H1 (cell line): ENCODE measurements around the gene MAN2A1. TPM values are rescaled to one million over a fixed set of nuclear protein-coding genes. Genes with fewer than 3 reads are reported as not detected.

Source experiments
- GTF2F1 ChIP-seq: IDR thresholded peaks from 2 replicates; pipeline ENCODE4 v1.6.1; 2012; ENCODE audit warnings: low read depth, low read length, improper control_type of control experiment, borderline replicate concordance
- SRF ChIP-seq: IDR thresholded peaks from 2 replicates; pipeline ENCODE4 v1.6.1; 2011; ENCODE audit warnings: mild to moderate bottlenecking, low read depth, low read length, moderate library complexity
- polyA plus RNA-seq, 7 experiments: library from polyadenylated mRNA; depleted of rRNA in 3 of 7; stranded (reverse) in 5 of 7; unstranded in 2 of 7; fragments of >200 nt in 5 of 7; fragments of 200-250 nt in 2 of 7; gene quantifications; 1 replicate in 5 of 7; 2 replicates in 1 of 7; 4 replicates in 1 of 7; pipeline versions ENCODE4 v1.2.1 to v1.2.3, GENCODE V29; 2011 to 2013; ENCODE audit warnings: missing spikeins in 2 of 7, mixed read lengths in 2 of 7
- total RNA-seq: library from RNA; stranded (reverse); fragmentation: NEBNext Ultra II Directional; extraction: Animal tissue kit (Norgen Biotek cat#: 25700); gene quantifications from 2 replicates; pipeline ENCODE4 v1.2.1, GENCODE V29; 2021

MAN2A1 gene
- total and polyA plus RNA-seq, 2 of the 8 experiments (the other 6 are each of a cell fraction or from before 2014, with no cell fraction given): 29.1 to 102 TPM

DNA sequence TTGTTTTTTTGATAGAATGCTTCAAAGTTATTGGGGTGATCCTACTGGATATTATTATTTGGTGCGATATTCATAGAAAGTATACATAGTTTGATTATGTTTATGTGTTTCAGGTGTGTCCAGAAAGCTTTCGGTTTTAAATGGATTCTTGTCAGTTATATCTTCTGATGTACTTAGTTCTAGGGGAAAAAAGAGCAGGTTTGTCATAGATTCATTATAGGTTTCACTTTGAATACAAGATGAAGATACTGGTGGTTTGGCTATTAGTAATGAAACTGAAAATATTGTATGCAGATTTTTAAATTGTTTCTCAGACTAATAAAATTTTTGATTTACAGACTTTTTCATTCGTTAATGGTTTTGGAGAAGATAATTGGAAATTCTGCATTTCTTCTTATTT lies 98.9 kb downstream of the MAN2A1 start (continued):
- no peak for TF ChIP-seq SRF
- no peak for TF ChIP-seq GTF2F1
